Fibroblast of lung (primary cell): ENCODE measurements around the gene HNRNPM. TPM values are rescaled to one million over a fixed set of nuclear protein-coding genes. Genes with fewer than 3 reads are reported as not detected.

Source experiments
- DNase-seq, 2 donors: peaks; one replicate each; pipeline versions ENCODE4 v3.0.0 to v3.0.0-alpha.2; 2010; ENCODE audit warnings: low read depth in 2 of 2
- H2AFZ ChIP-seq: 2 replicates; pipeline ENCODE4 v1.5.1; 2012; ENCODE audit warnings: low read length, control low read depth, inconsistent platforms
- H3K27ac ChIP-seq: 2 replicates; pipeline ENCODE4 v1.5.1; 2011; ENCODE audit warnings: low read length, control low read depth; ENCODE audit not compliant: insufficient read depth
- H3K27me3 ChIP-seq: 2 replicates; pipeline ENCODE4 v1.5.1; 2011; ENCODE audit warnings: mild to moderate bottlenecking, low read length; ENCODE audit not compliant: control insufficient read depth, insufficient read depth
- H3K36me3 ChIP-seq: 2 replicates; pipeline ENCODE4 v1.5.1; 2011; ENCODE audit warnings: low read length; ENCODE audit not compliant: control insufficient read depth, insufficient read depth
- H3K4me1 ChIP-seq: 2 replicates; pipeline ENCODE4 v1.5.1; 2011; ENCODE audit warnings: low read length; ENCODE audit not compliant: control insufficient read depth, insufficient read depth; ENCODE audit errors: extremely low read depth
- H3K4me2 ChIP-seq: 2 replicates; pipeline ENCODE4 v1.5.1; 2011; ENCODE audit warnings: low read length, control low read depth; ENCODE audit not compliant: insufficient read depth; ENCODE audit errors: extremely low read depth
- H3K4me3 ChIP-seq, 4 experiments: fragments of 200-600 bp in 1 of 4; sonication (generic) in 1 of 4; replicated peaks in 1 of 4; 2 replicates each; pipeline ENCODE4 v1.5.1; 2011 to 2016; ENCODE audit warnings: low read length in 4 of 4, low read depth in 3 of 4, mild to moderate bottlenecking in 3 of 4, control low read depth in 2 of 4, inconsistent platforms in 1 of 4, mixed read lengths in 1 of 4; ENCODE audit not compliant: insufficient read depth in 1 of 4; ENCODE audit errors: control extremely low read depth in 1 of 4
- H3K79me2 ChIP-seq: 2 replicates; pipeline ENCODE4 v1.5.1; 2012; ENCODE audit warnings: mild to moderate bottlenecking, low read length, inconsistent platforms; ENCODE audit not compliant: control insufficient read depth, insufficient read depth
- H3K9ac ChIP-seq: 2 replicates; pipeline ENCODE4 v1.5.1; 2011; ENCODE audit warnings: mild to moderate bottlenecking, low read length, control low read depth; ENCODE audit not compliant: insufficient read depth
- H3K9me3 ChIP-seq: 2 replicates; pipeline ENCODE4 v1.5.1; 2012; ENCODE audit warnings: low read depth, low read length; ENCODE audit not compliant: control insufficient read depth, insufficient read depth
- H4K20me1 ChIP-seq: 2 replicates; pipeline ENCODE4 v1.5.1; 2011; ENCODE audit warnings: low read length; ENCODE audit not compliant: control insufficient read depth, insufficient read depth; ENCODE audit errors: extremely low read depth
- CTCF ChIP-seq, 2 donors: IDR thresholded peaks in 1 of 2; conservative IDR thresholded peaks in 1 of 2; 1 replicate in 1 of 2; 2 replicates in 1 of 2; pipeline ENCODE4 v1.5.1; 2011 to 2012; ENCODE audit warnings: low read length in 2 of 2, control low read depth in 1 of 2, inconsistent platforms in 1 of 2, low read depth in 1 of 2, mild to moderate bottlenecking in 1 of 2
- EZH2 ChIP-seq: IDR thresholded peaks from 2 replicates; pipeline ENCODE4 v1.5.1; 2012; ENCODE audit warnings: low read length, control low read depth, mild to moderate bottlenecking; ENCODE audit errors: missing control alignments
- polyA plus RNA-seq, 2 donors: library from polyadenylated mRNA; depleted of rRNA in 1 of 2; stranded (reverse) in 1 of 2; unstranded in 1 of 2; fragments of >200 nt; gene quantifications; 2 replicates each; pipeline ENCODE4 v1.2.1, GENCODE V29; 2011 to 2012; ENCODE audit warnings: missing spikeins in 1 of 2
- total RNA-seq: library from RNA; depleted of rRNA; stranded (reverse); fragments of >200 nt; gene quantifications from 2 replicates; pipeline ENCODE4 v1.2.1, GENCODE V29; 2014

HNRNPM gene
- total and polyA plus RNA-seq, 2 donors (not counting 1 experiment from before 2014, with no cell fraction given), result 51.5 to 104 TPM

GRCh38 chr19:8529369-8530006 lies 84.7 kb downstream of the HNRNPM start:
- Histone ChIP-seq H3K9ac (no peak overlapping the region), H4K20me1 (no peaks in the 10 kb centered on the region), H3K9me3 (no peaks in the 10 kb centered on the region), H3K4me2 (no peak overlapping the region), H3K27me3 (no peaks in the 10 kb centered on the region), H3K79me2 (no peaks in the 10 kb centered on the region), H3K36me3 (no peaks in the 10 kb centered on the region), H3K4me3 (no peak overlapping the region), H3K27ac (no peak overlapping the region), H2AFZ (no peak overlapping the region), H3K4me1 (peaks cover 2% of the 10 kb centered on the region)
- no peak for DNase-seq
- no peak for TF ChIP-seq CTCF (conservative IDR thresholded peaks at IDR 0.05 in 1 of 2, IDR thresholded peaks at IDR 0.05 in 1 of 2; ENCODE audit: low read depth in 1 of 2, low read length in 2 of 2)
- TF ChIP-seq EZH2, result no peak

GRCh38 chr19:8530061-8530679 lies 85.4 kb downstream of the HNRNPM start:
- Histone ChIP-seq H3K27ac (no peak overlapping the region), H3K9ac (no peak overlapping the region), H3K4me2 (no peak overlapping the region), H2AFZ (no peak overlapping the region), H3K36me3 (no peaks in the 10 kb centered on the region), H4K20me1 (no peaks in the 10 kb centered on the region), H3K4me3 (no peak overlapping the region), H3K4me1 (peaks cover 2% of the 10 kb centered on the region), H3K9me3 (no peaks in the 10 kb centered on the region), H3K79me2 (no peaks in the 10 kb centered on the region), H3K27me3 (no peaks in the 10 kb centered on the region)
- no peak for DNase-seq
- TF ChIP-seq CTCF (conservative IDR thresholded peaks at IDR 0.05 in 1 of 2, IDR thresholded peaks at IDR 0.05 in 1 of 2; ENCODE audit: low read depth in 1 of 2, low read length in 2 of 2) (no peak), EZH2 (no peak)

- no peaks in the 10 kb centered on the region for H3K27me3 ChIP-seq
- H2AFZ ChIP-seq, result no peak overlapping the region
- no peak for DNase-seq
- TF ChIP-seq EZH2, result no peak
- TF ChIP-seq CTCF (conservative IDR thresholded peaks at IDR 0.05 in 1 of 2, IDR thresholded peaks at IDR 0.05 in 1 of 2; ENCODE audit: low read depth in 1 of 2, low read length in 2 of 2), result no peak
- no peaks in the 10 kb centered on the region for H4K20me1 ChIP-seq
- H3K9ac ChIP-seq, result no peak overlapping the region
- peaks cover 2% of the 10 kb centered on the region for H3K4me1 ChIP-seq
- H3K27ac ChIP-seq, result no peak overlapping the region
- H3K36me3 ChIP-seq, result no peaks in the 10 kb centered on the region
- no peak overlapping the region for H3K4me2 ChIP-seq
- no peaks in the 10 kb centered on the region for H3K79me2 ChIP-seq
- H3K9me3 ChIP-seq, result no peaks in the 10 kb centered on the region
- no peak overlapping the region for H3K4me3 ChIP-seq
Observed at GRCh38 chr19:8531470-8531869, 86.7 kb downstream of the HNRNPM start.
